SU-DHL-6 (cell line): ENCODE results near the gene RAB10.

Source experiments
- H2AFZ ChIP-seq: fragments of 200-600 bp; sonication (generic); 2 replicates; pipeline ENCODE4 v1.6.1; 2014; ENCODE audit warnings: low read depth, mild to moderate bottlenecking, moderate library complexity, mixed read lengths, antibody characterized with exemption, low read length; ENCODE audit not compliant: severe bottlenecking
- H3F3A ChIP-seq: fragments of 200-600 bp; shearing (Covaris generic); 2 replicates; pipeline ENCODE4 v1.6.0; 2016; ENCODE audit warnings: antibody characterized with exemption, mild to moderate bottlenecking; ENCODE audit not compliant: insufficient read depth
- H3K27ac ChIP-seq: fragments of 200-600 bp; sonication (generic); 2 replicates; pipeline ENCODE4 v1.5.1; 2016; ENCODE audit warnings: low read depth, mild to moderate bottlenecking, low read length, moderate library complexity, mixed read lengths
- H3K27me3 ChIP-seq: fragments of 200-600 bp; sonication (generic), shearing (Covaris generic); 2 replicates; pipeline ENCODE4 v1.6.0; 2014; ENCODE audit warnings: mild to moderate bottlenecking, low read length
- H3K36me3 ChIP-seq: fragments of 200-600 bp; sonication (generic); 2 replicates; pipeline ENCODE4 v1.6.1; 2014; ENCODE audit warnings: mild to moderate bottlenecking, low read length, mixed read lengths
- H3K4me2 ChIP-seq: fragments of 300-600, 200-600 bp; shearing (Covaris generic), sonication (generic); 2 replicates; pipeline ENCODE4 v1.6.0; 2014; ENCODE audit warnings: low read length, low read depth, mild to moderate bottlenecking; ENCODE audit not compliant: poor library complexity, severe bottlenecking
- H3K4me3 ChIP-seq: fragments of 200-600 bp; sonication (generic); 2 replicates; pipeline ENCODE4 v1.5.1; 2014; ENCODE audit warnings: antibody characterized with exemption, low read length, mild to moderate bottlenecking, mixed read lengths; ENCODE audit not compliant: insufficient read depth, poor library complexity, severe bottlenecking
- H3K79me2 ChIP-seq: fragments of 200-600 bp; sonication (generic); 2 replicates; pipeline ENCODE4 v1.6.1; 2014; ENCODE audit warnings: mild to moderate bottlenecking, low read length, moderate library complexity; ENCODE audit not compliant: insufficient read depth
- H3K9ac ChIP-seq: fragments of 200-600 bp; sonication (generic); 2 replicates; pipeline ENCODE4 v1.7.0; 2014; ENCODE audit warnings: mild to moderate bottlenecking, low read length
- H3K9me2 ChIP-seq: fragments of 200-600 bp; sonication (generic); replicated peaks from 2 replicates; pipeline ENCODE4 v1.6.1; 2014; ENCODE audit warnings: low read length; ENCODE audit not compliant: insufficient read depth
- H3K9me3 ChIP-seq: fragments of 200-600 bp; sonication (generic); 2 replicates; pipeline ENCODE4 v1.6.1; 2014; ENCODE audit warnings: low read length, mixed read lengths; ENCODE audit not compliant: insufficient read depth
- H4K20me1 ChIP-seq: fragments of 200-600 bp; sonication (generic); 2 replicates; pipeline ENCODE4 v1.6.1; 2014; ENCODE audit warnings: low read depth, mild to moderate bottlenecking, antibody characterized with exemption, low read length, moderate library complexity, mixed read lengths
- CTCF ChIP-seq: fragments of 200-600 bp; sonication (generic); IDR thresholded peaks from one replicate; pipeline ENCODE4 v1.5.1; 2017; ENCODE audit warnings: antibody characterized with exemption, mild to moderate bottlenecking, low read length, moderate library complexity; ENCODE audit not compliant: insufficient read depth, poor library complexity, severe bottlenecking
- EZH2phosphoT487 ChIP-seq: fragments of 200-600 bp; sonication (generic), shearing (Covaris generic); conservative IDR thresholded peaks from 2 replicates; pipeline ENCODE4 v1.6.1; 2018; ENCODE audit warnings: mild to moderate bottlenecking, antibody characterized with exemption, low read length, moderate library complexity, mixed read lengths

RAB10 gene

GRCh38 chr2:26150243-26150642 is 116.4 kb downstream of the RAB10 start:
- Histone ChIP-seq H3K9me2 (no peaks in the 10 kb centered on the region), H3K36me3 (no peaks in the 10 kb centered on the region), H3K27me3 (no peaks in the 10 kb centered on the region), H3K79me2 (no peaks in the 10 kb centered on the region), H2AFZ (no peak overlapping the region), H3K9me3 (peaks cover 8% of the 10 kb centered on the region; the same call in 1 of the 2 replicates), H4K20me1 (no peaks in the 10 kb centered on the region), H3K4me3 (no peak overlapping the region), H3K27ac (no peak overlapping the region), H3F3A (no peaks in the 10 kb centered on the region), H3K9ac (no peak overlapping the region), H3K4me2 (no peak overlapping the region)
- TF ChIP-seq CTCF: no peak
- no peak for TF ChIP-seq EZH2phosphoT487

DNA sequence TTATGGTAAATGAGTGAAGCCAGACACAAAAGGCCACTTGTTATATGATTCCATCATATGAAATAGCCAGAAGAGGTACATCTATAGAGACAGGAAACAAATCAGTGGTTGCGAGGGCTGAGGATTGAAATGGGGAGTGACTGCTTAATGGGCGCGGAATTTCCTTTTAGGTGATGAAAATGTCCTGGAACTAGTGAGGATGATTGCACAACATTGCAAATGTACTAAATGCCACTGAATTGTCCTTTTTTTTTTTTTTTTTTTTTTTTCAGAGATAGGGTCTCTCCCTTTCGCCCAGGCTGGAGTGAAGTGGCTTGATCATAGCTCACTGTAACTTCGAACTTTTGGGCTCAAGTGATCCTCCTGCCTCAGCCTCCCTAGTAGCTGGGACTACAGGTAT is 123.7 kb downstream of the RAB10 start:
- Histone ChIP-seq H4K20me1 (no peaks in the 10 kb centered on the region), H3K36me3 (no peaks in the 10 kb centered on the region), H3K27ac (no peak overlapping the region), H3K9me2 (no peaks in the 10 kb centered on the region), H3F3A (no peaks in the 10 kb centered on the region), H3K79me2 (no peaks in the 10 kb centered on the region), H2AFZ (no peak overlapping the region), H3K4me2 (no peak overlapping the region), H3K9ac (no peak overlapping the region), H3K9me3 (peaks cover 8% of the 10 kb centered on the region; the same call in 1 of the 2 replicates), H3K4me3 (no peak overlapping the region), H3K27me3 (no peaks in the 10 kb centered on the region)
- TF ChIP-seq EZH2phosphoT487 (no peak), CTCF (no peak)

DNA sequence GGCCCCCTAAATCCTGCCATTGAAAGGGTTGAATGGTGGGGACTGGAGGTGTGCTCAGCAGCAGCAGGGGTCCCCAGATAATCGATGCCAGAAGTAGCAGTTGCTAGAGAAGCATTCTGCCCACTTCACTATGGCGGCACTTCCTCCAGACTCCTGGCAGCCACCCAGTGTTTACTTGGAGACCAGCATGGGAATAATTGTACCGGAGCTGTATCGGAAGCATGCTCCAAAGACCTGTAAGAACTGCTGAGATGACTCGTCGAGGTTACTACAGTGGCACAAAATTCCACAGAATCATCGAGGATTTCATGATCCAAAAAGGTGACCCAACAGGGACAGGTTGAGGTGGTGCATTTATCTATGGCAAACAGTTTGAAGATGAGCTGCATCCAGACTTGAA is 128.0 kb downstream of the RAB10 start:
- Histone ChIP-seq H3K27ac (no peak overlapping the region), H3K79me2 (no peaks in the 10 kb centered on the region), H2AFZ (no peak overlapping the region), H3K9ac (no peak overlapping the region), H3K4me2 (no peak overlapping the region), H4K20me1 (no peaks in the 10 kb centered on the region), H3K9me2 (no peaks in the 10 kb centered on the region), H3K27me3 (no peaks in the 10 kb centered on the region), H3F3A (no peaks in the 10 kb centered on the region), H3K36me3 (no peaks in the 10 kb centered on the region), H3K9me3 (no peaks in the 10 kb centered on the region), H3K4me3 (no peak overlapping the region)
- no peak for TF ChIP-seq CTCF
- no peak for TF ChIP-seq EZH2phosphoT487

DNA sequence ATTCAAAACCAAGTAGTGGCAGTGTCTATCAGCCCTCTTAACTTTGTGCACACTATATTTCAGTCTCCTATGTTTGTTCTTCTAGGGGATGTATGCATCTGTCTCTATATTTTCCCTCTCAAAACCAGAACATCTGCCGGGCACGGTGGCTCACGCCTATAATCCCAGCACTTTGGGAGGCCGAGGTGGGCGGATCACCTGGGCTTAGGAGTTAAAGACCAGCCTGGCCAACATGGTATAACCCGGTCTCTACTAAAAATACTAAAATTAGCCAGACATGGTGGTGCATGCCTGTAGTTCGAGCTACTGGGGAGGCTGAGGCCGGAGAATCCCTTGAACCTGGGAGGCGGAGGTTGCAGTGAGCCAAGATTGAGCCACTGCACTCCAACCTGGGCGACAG is 129.1 kb downstream of the RAB10 start:
- Histone ChIP-seq H3K4me3 (no peak overlapping the region), H3K9me3 (no peaks in the 10 kb centered on the region), H3K36me3 (no peaks in the 10 kb centered on the region), H3F3A (no peaks in the 10 kb centered on the region), H3K9me2 (no peaks in the 10 kb centered on the region), H3K27ac (no peak overlapping the region), H4K20me1 (no peaks in the 10 kb centered on the region), H3K9ac (no peak overlapping the region), H3K79me2 (no peaks in the 10 kb centered on the region), H2AFZ (no peak overlapping the region), H3K27me3 (no peaks in the 10 kb centered on the region), H3K4me2 (no peak overlapping the region)
- TF ChIP-seq EZH2phosphoT487: no peak
